B cell (primary cell): ENCODE measurements around the gene SCRT2.

Experiments
- EZH2 ChIP-seq: IDR thresholded peaks from 2 replicates; pipeline ENCODE4 v1.6.1; 2012; ENCODE audit warnings: borderline replicate concordance, low read depth, mild to moderate bottlenecking, moderate library complexity, low read length; ENCODE audit not compliant: insufficient read depth, poor library complexity, severe bottlenecking
- TF ChIP-seq, protein P1 (sequence below): fragments of 200-600 bp; IDR thresholded peaks from one replicate; pipeline ENCODE4 v1.8.0; 2022; ENCODE audit warnings: antibody characterized with exemption, mild to moderate bottlenecking

DNA sequence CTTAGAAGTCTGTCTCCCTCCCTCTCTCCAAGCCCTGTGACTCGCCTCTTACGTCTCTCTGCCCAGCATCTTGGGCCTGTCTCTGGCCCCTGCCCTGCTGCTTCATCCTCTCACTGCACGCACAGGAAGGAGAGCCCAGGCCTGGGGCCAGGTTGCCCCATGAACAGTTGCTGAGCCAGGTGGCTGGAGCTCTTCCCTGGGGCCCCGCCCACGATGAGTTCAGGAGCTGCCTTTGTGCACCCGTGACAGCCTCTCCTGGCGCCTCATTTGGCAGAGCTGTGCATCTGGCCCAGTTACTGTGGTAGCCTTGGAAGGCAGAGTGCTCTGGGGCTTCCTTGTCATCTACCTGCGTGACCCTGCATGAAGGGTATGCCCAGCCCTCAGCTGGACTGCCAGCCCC, 48.2 kb upstream of the SCRT2 start:
- TF ChIP-seq EZH2: no peak
- TF ChIP-seq, protein P1, sequence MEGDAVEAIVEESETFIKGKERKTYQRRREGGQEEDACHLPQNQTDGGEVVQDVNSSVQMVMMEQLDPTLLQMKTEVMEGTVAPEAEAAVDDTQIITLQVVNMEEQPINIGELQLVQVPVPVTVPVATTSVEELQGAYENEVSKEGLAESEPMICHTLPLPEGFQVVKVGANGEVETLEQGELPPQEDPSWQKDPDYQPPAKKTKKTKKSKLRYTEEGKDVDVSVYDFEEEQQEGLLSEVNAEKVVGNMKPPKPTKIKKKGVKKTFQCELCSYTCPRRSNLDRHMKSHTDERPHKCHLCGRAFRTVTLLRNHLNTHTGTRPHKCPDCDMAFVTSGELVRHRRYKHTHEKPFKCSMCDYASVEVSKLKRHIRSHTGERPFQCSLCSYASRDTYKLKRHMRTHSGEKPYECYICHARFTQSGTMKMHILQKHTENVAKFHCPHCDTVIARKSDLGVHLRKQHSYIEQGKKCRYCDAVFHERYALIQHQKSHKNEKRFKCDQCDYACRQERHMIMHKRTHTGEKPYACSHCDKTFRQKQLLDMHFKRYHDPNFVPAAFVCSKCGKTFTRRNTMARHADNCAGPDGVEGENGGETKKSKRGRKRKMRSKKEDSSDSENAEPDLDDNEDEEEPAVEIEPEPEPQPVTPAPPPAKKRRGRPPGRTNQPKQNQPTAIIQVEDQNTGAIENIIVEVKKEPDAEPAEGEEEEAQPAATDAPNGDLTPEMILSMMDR: no peak
